ENCODE data around the gene TTLL5. TPM values are rescaled to one million over a fixed set of nuclear protein-coding genes. Genes with fewer than 3 reads are reported as not detected.

The TTLL5 gene
- total RNA-seq, 3 donors from 2014 or later (not counting 1 experiment from before 2014, with no cell fraction given) = 27.1 to 34.3 (median 32.5) TPM

DNA sequence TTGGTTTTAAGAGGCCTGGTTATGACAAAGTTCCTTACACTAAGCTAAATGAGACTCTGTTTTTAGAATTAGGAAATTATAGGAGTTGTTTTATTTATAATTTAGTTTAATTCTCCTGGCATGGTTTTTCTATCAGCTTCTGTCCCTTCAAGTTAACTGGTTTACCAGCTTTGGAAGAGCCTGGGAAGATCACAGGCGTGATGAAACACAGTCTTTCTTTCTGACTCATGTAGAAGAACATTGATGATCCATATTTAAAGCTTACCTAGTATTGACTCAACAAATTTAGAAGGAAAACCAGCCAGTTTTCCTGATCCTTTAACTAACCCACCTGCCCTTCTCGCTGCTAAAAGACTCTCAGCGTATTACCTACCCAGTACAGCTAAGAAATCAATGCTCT, 165.6 kb downstream of the TTLL5 start:
- H3K4me1 ChIP-seq (ENCODE audit: control insufficient read depth, insufficient read depth, low read length) = no peaks in the 10 kb centered on the region
- Mint-ChIP-seq H3K4me1 (peaks cover 5% of the 10 kb centered on the region in 2 donors), H3K9me3 (no peaks in the 10 kb centered on the region), H3K4me3 (no peak overlapping the region), H3K27ac (no peak overlapping the region), H3K36me3 (no peaks in the 10 kb centered on the region), H3K27me3 (ENCODE audit: low read depth in 2 of 2) (no peaks in the 10 kb centered on the region)
- H3K27ac ChIP-seq (ENCODE audit: low read length) = no peak overlapping the region
- no peak overlapping the region for H3K4me3 ChIP-seq (ENCODE audit: low read length)
- intact Hi-C loops (cut with micrococcal nuclease) = no loop called here
- 95% methylated on average over 2 of the region's 3 CpGs for WGBS (ENCODE audit: insufficient coverage)
- ATAC-seq (no peak), DNase-seq (no peak)
- H3K36me3 ChIP-seq (ENCODE audit: control insufficient read depth, insufficient read depth, low read length) = no peaks in the 10 kb centered on the region
- no peaks in the 10 kb centered on the region for H3K27me3 ChIP-seq (ENCODE audit: control insufficient read depth, insufficient read depth, low read length)
- H3K9me3 ChIP-seq (ENCODE audit: control insufficient read depth, insufficient read depth, low read length) = no peaks in the 10 kb centered on the region
- TF ChIP-seq, protein P1, sequence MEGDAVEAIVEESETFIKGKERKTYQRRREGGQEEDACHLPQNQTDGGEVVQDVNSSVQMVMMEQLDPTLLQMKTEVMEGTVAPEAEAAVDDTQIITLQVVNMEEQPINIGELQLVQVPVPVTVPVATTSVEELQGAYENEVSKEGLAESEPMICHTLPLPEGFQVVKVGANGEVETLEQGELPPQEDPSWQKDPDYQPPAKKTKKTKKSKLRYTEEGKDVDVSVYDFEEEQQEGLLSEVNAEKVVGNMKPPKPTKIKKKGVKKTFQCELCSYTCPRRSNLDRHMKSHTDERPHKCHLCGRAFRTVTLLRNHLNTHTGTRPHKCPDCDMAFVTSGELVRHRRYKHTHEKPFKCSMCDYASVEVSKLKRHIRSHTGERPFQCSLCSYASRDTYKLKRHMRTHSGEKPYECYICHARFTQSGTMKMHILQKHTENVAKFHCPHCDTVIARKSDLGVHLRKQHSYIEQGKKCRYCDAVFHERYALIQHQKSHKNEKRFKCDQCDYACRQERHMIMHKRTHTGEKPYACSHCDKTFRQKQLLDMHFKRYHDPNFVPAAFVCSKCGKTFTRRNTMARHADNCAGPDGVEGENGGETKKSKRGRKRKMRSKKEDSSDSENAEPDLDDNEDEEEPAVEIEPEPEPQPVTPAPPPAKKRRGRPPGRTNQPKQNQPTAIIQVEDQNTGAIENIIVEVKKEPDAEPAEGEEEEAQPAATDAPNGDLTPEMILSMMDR (IDR thresholded peaks at IDR 0.05) = no peak

DNA sequence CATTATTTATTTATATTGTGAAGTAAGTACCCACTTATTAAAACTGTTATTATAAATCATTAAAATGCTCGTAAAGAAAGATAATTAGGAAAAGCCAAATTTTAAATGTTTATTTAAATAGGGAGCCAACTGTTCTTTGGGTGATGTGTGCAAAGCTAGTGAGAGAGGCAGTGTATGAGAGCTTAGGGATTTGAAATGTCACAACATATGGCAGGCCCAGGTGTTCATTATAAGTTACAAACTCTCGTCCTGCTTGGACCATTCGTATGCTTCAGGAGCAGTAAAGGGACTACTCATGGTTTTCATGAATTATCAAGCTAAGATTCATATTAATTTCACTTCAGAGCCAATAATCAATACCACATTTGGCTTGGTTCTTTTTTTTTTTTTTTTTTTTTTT, 166.3 kb downstream of the TTLL5 start:
- H3K27ac Mint-ChIP-seq = no peak overlapping the region
- DNase-seq (no peak), ATAC-seq (no peak)
- Histone ChIP-seq H3K4me3 (ENCODE audit: low read length) (no peak overlapping the region), H3K4me1 (ENCODE audit: control insufficient read depth, insufficient read depth, low read length) (no peaks in the 10 kb centered on the region), H3K9me3 (ENCODE audit: control insufficient read depth, insufficient read depth, low read length) (no peaks in the 10 kb centered on the region), H3K27me3 (ENCODE audit: control insufficient read depth, insufficient read depth, low read length) (no peaks in the 10 kb centered on the region), H3K36me3 (ENCODE audit: control insufficient read depth, insufficient read depth, low read length) (no peaks in the 10 kb centered on the region), H3K27ac (ENCODE audit: low read length) (no peak overlapping the region)
- no peak overlapping the region for H3K4me3 Mint-ChIP-seq
- peaks cover 5% of the 10 kb centered on the region in 2 donors for H3K4me1 Mint-ChIP-seq
- TF ChIP-seq, protein P1 (IDR thresholded peaks at IDR 0.05) = no peak
- no peaks in the 10 kb centered on the region for H3K27me3 Mint-ChIP-seq (ENCODE audit: low read depth in 2 of 2)
- H3K36me3 Mint-ChIP-seq = no peaks in the 10 kb centered on the region
- intact Hi-C loops (cut with micrococcal nuclease) = no loop called here
- H3K9me3 Mint-ChIP-seq = no peaks in the 10 kb centered on the region
- 85% methylated on average over 3 of the region's 3 CpGs for WGBS (ENCODE audit: insufficient coverage)

DNA sequence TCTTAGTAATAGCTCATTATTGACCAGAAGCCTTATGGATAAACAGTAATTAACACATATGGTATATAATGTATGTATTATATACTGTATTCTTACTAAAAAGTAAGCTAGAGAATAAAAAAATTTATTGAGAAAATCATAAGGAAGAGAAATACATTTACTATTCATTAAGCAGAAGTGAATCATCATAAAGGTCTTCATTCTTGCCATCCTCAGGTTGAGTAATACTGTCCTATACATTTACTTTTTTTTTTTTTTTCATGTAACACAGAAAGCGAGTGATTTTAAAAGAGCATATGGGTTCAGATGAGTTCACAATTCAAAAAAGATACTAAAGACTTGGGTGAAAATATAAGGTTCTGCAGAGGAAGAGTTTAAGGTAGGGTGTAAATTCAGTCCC, 168.3 kb downstream of the TTLL5 start:
- H3K4me3 ChIP-seq (ENCODE audit: low read length) = no peak overlapping the region
- TF ChIP-seq, protein P1 (IDR thresholded peaks at IDR 0.05) = no peak
- H3K9me3 Mint-ChIP-seq = no peaks in the 10 kb centered on the region
- H3K27me3 ChIP-seq (ENCODE audit: control insufficient read depth, insufficient read depth, low read length) = no peaks in the 10 kb centered on the region
- H3K36me3 Mint-ChIP-seq = no peaks in the 10 kb centered on the region
- intact Hi-C loops (cut with micrococcal nuclease) = no loop called here
- no peak overlapping the region for H3K27ac ChIP-seq (ENCODE audit: low read length)
- 100% methylated on average over 1 of the region's 1 CpG for WGBS (ENCODE audit: insufficient coverage)
- no peak for DNase-seq
- no peaks in the 10 kb centered on the region for H3K4me1 ChIP-seq (ENCODE audit: control insufficient read depth, insufficient read depth, low read length)
- no peak overlapping the region for H3K27ac Mint-ChIP-seq
- H3K4me3 Mint-ChIP-seq = no peak overlapping the region
- H3K9me3 ChIP-seq (ENCODE audit: control insufficient read depth, insufficient read depth, low read length) = no peaks in the 10 kb centered on the region
- H3K4me1 Mint-ChIP-seq = peaks cover 5% of the 10 kb centered on the region in 2 donors
- H3K36me3 ChIP-seq (ENCODE audit: control insufficient read depth, insufficient read depth, low read length) = no peaks in the 10 kb centered on the region
- no peak for ATAC-seq
- no peaks in the 10 kb centered on the region for H3K27me3 Mint-ChIP-seq (ENCODE audit: low read depth in 2 of 2)

DNA sequence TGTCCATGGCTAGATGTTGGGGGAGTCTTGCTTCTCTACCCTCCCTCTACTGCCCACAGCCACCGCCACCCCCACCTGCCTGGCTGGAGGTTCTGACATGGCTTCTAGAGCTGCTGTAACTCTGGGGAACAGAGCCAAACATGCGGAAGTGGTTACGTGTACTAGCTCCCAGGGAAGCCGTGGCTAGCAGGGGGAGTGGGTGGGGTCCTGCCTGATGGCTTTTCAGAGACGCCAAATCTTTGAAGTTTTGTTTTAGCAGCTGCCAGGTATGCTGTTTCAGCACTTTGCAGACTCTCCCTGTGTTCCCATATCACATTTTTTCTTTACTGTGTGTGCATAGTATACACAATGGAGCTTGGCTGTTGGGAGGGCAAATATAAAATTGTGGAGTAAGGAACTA, 170.4 kb downstream of the TTLL5 start:
- H3K9me3 ChIP-seq (ENCODE audit: control insufficient read depth, insufficient read depth, low read length) = no peaks in the 10 kb centered on the region
- WGBS (ENCODE audit: insufficient coverage) = 40% methylated on average over 5 of the region's 5 CpGs
- H3K9me3 Mint-ChIP-seq = no peaks in the 10 kb centered on the region
- TF ChIP-seq, protein P1 (IDR thresholded peaks at IDR 0.05) = no peak
- H3K27me3 Mint-ChIP-seq (ENCODE audit: low read depth in 2 of 2) = no peaks in the 10 kb centered on the region
- peak overlapping the region; percentile 22 for H3K4me3 Mint-ChIP-seq
- intact Hi-C loops (cut with micrococcal nuclease) = no loop called here
- ATAC-seq = peak; percentile 49 to 57 (median 54)
- peak in 1 of 2 donors; percentile 52 for DNase-seq
- H3K27ac ChIP-seq (ENCODE audit: low read length) = peak overlapping the region; percentile 22
- no peaks in the 10 kb centered on the region for H3K4me1 ChIP-seq (ENCODE audit: control insufficient read depth, insufficient read depth, low read length)
- peaks cover 5% of the 10 kb centered on the region in 2 donors for H3K4me1 Mint-ChIP-seq
- H3K4me3 ChIP-seq (ENCODE audit: low read length) = no peak overlapping the region
- H3K27me3 ChIP-seq (ENCODE audit: control insufficient read depth, insufficient read depth, low read length) = no peaks in the 10 kb centered on the region
- H3K36me3 ChIP-seq (ENCODE audit: control insufficient read depth, insufficient read depth, low read length) = no peaks in the 10 kb centered on the region
- peak overlapping the region; percentile 47 to 53 for H3K27ac Mint-ChIP-seq
- no peaks in the 10 kb centered on the region for H3K36me3 Mint-ChIP-seq

Measured in natural killer cell (primary cell).